Mammary epithelial cell (primary cell): ENCODE results near the gene RPL39.

Experiments
- EZH2 ChIP-seq: IDR thresholded peaks from 2 replicates; pipeline ENCODE4 v1.6.1; 2012; ENCODE audit warnings: low read length, inconsistent platforms, borderline replicate concordance
- TF ChIP-seq, protein P1 (sequence below), 2 donors: IDR thresholded peaks in 1 of 2; conservative IDR thresholded peaks in 1 of 2; 2 replicates each; pipeline ENCODE4 v1.5.1; 2011 to 2012; ENCODE audit warnings: inconsistent platforms in 2 of 2, low read length in 2 of 2, mild to moderate bottlenecking in 2 of 2, control low read depth in 1 of 2, low read depth in 1 of 2; ENCODE audit not compliant: insufficient read depth in 1 of 2; ENCODE audit errors: extremely low read depth in 1 of 2

DNA sequence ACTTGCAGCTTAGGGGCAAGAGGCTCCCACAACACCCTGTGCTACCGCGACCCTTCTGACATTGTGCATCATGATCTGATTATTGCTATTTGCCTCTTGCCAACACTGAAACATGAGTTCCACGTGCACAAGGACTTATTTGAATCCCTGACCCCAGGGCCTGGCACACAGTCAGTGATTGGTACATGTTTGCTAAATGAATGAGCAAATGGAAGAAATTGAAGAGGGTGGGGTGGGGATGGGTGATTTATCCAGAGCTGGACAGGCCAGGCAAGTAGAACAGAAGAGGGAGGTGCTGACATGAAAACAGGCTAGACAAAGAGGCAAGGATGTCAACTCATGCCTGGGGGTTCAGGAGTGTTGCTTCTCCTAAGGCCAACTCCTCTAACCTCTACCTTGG, 24.9 kb upstream of the RPL39 start:
- TF ChIP-seq, protein P1, sequence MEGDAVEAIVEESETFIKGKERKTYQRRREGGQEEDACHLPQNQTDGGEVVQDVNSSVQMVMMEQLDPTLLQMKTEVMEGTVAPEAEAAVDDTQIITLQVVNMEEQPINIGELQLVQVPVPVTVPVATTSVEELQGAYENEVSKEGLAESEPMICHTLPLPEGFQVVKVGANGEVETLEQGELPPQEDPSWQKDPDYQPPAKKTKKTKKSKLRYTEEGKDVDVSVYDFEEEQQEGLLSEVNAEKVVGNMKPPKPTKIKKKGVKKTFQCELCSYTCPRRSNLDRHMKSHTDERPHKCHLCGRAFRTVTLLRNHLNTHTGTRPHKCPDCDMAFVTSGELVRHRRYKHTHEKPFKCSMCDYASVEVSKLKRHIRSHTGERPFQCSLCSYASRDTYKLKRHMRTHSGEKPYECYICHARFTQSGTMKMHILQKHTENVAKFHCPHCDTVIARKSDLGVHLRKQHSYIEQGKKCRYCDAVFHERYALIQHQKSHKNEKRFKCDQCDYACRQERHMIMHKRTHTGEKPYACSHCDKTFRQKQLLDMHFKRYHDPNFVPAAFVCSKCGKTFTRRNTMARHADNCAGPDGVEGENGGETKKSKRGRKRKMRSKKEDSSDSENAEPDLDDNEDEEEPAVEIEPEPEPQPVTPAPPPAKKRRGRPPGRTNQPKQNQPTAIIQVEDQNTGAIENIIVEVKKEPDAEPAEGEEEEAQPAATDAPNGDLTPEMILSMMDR (conservative IDR thresholded peaks at IDR 0.05 in 1 of 2, IDR thresholded peaks at IDR 0.05 in 1 of 2; ENCODE audit: extremely low read depth in 1 of 2, insufficient read depth in 1 of 2, low read depth in 1 of 2, low read length in 2 of 2) = no peak
- no peak for TF ChIP-seq EZH2
